Hematopoietic multipotent progenitor cell treated with erythropoietin and hydrocortisone succinate and interleukin-3 and kit ligand, for 8 days (in vitro differentiated cells): ENCODE results near the gene PMEL.
"Not testable (repeated sequence)": the region's sequence is repeated elsewhere in the genome, so short reads cannot be mapped to it uniquely, and the experiment has no call there.

Experiments used
- DNase-seq: peaks from one replicate; pipeline ENCODE4 v3.0.0-alpha.2; 2015

PMEL gene

DNA sequence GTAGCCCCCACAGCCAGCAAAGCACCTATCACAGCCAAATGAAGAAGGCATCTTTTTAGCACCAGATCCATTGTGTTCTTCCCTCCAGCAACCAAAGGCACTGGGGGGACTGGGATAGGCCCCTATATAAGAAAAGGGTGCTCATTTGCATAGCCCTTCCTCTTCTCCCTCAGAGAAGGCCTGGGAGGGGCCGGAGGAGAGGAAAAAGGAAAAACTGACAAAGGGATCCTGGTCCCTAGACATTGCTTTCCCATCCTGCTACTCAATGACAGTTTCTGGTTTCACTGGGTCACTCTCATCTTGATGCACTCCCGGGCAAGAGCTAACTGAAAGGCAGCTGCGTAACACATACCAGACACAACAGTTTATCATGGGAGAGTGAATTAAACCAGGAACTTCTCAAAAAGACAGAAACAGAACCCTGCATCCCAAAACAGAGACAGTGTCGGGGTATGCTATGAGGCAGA lies at the start of gene PMEL:
Gene PMEL, minus strand, starts transcription at position 102 of the 467 bp plus-strand sequence. Its CDS starts 31 bp downstream, at position 71.
- DNase-seq = peak; percentile 32

DNA sequence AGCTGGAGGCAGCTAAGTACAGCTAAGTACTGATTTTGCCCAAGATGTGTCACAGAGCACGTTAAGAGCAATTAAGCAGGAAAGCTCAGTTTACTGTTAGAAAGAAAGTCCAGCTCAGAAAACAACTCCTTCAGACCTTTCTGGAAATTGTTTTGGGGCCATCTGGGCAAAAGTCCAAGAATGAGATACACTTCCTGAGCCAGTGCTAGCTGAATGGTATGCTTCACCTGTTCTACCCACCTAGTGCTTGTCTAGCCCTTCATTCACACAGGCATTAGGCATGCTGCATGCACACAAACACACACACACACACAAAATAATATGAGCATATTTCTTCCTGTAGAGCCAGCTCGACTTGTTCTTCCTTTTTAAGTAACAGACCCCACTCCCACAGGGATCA lies 48.4 kb upstream of the PMEL start:
- DNase-seq = no peak

- no peak for DNase-seq
Measured at GRCh38 chr12:56013482-56013881, 47.6 kb upstream of the PMEL start.

DNA sequence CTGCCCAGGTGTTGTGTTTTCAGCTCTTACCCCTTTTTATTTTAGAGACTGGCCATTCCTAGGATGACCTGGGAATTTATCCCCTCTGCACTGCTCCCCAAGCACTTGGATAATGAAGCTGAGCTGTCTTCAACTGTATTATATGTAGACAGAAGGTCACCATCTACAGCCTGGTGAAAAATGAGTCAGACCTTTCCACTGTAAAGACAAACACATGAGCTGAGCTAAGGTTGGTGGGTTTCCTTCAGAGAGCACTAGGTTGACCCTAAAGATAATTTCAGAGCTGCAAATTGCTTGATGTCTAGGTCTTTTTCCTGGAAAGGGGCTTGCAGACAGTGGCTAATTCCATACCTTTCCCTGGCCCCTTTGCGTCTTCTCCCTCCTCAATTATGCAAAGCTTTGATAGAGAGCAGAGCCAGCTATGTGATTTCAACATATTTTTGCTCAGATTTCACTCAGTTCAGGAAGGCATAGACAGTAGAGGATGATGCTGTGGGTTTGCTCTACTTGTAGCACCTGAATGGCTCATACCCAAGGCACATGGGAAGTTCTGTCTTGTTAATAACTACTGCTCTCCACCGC lies 45.8 kb upstream of the PMEL start:
- no peak for DNase-seq

DNA sequence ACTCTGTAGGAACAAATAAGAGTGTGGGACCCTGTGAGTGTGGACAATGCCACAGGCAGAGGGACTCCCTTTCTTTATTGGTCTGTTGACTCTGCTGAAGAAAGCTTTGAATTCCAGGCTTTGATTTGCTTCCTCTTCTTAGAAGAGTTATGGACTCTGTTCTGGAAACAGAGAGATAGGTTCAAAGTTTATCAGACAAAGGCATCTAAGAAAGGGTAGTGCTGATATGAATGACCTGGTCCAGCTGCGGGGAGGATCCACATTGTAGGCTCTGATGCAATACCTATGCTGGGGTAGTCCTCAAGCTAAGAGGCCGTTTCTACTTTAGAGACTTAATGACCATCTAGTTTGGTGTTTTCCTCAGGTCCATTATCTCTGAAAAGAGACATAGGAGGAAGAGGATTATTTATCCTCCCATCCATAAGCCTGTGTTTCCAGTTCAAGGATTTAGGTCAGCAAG lies 44.3 kb upstream of the PMEL start:
- DNase-seq = no peak

DNA sequence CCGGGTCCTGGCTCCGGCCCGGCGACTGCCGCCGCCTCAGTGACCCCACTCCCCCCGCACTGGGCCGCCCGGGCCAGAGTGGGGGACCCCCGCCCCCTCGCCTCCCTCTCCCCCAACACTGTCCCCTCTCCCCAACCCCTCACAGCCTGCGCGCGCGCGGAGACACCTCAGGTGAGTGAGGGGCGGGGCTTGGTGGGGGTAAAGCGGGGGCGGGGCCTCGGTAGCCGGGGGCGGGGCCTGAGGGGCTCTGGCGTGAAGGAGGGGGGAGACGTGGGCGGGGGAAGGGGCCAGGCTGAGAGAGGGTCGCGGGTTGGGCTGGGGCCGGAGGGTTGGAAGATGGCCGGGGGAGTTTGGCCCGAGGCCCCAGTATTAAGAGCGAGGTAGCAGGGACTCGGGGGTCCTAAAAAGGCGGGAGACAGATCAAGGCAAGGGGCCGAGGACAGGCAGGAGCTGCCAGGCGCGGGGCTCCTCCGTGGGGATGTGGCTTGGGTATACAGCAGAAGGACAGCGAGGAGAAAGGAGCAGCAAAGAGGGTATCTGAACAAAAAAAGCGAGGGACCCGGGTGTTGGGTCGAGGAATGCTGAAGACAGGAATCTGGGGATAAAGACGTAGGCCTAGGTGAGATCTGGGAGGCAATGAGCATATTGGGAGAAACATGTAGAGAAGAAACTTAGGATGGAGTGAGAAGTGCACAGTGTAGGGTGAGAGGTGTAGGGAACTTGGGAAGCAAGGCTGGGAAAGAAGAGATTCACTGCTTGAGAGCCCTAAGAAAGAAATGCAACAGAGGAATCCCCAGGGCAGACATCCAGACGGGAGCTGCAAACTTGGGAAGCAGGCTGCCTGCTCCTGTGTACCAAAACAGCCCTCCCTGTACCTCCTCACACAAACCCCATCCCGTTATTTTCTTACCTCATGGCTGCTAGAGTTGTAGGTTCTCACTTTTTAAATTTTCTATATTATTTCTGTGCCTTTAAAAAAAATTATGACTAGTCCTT lies 42.0 kb upstream of the PMEL start:
- peak; percentile 21 for DNase-seq

DNA sequence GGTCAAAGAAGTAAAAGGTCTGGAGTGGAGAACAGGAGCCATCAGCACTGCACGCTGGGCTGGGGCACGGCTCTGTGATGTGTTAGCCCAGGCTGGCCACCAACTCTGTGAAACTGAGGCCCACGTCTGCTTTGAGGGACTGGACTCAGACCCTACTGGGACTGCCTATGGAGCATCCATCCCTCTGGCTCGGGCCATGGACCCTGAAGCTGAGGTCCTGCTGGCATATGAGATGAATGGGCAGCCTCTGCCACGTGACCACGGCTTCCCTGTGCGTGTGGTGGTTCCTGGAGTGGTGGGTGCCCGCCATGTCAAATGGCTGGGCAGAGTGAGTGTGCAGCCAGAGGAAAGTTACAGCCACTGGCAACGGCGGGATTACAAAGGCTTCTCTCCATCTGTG lies 38.4 kb upstream of the PMEL start:
- no peak for DNase-seq

DNA sequence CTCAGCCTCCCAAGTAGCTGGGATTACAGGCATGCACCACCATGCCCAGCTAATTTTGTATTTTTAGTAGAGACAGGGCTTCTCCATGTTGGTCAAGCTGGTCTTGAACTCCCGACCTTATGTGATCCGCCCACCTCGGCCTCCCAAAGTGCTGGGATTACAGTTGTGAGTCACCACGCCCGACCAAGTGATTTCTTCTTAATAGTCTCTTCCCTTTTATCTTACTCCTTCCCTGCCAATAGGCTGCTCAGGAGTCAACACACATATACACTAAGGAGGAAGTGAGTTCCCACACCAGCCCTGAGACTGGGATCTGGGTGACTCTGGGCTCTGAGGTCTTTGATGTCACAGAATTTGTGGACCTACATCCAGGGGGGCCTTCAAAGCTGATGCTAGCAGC lies 37.5 kb upstream of the PMEL start:
- not testable (repeated sequence) for DNase-seq

DNA sequence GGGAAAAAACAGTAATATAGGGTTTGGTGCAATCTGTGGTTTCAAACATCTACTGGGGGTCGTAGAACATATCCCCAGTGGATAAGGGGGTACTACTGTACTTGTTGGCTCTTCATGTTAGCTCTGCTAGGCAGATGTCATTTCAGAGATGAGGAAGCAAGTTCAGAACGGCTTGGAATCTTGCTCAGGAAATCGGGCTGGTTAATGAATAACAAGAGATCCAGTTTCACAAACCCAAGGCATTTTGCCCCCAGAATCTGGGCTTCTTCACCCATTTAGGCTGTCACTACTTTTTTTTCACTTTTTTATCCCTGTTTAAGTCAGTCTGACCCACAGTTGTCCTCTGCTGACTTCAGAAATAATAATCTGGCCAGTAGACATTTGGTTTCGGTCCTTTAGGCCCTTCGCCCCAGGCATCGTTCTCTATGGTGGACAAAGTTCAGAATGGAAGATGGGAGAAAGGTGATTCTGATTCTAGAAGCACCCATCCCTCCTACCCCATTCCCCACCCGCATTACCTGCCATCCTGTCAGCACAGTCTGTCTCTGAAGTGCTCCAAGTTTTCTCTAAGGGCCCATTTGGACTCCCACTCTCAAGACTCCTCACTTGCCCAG lies 35.8 kb upstream of the PMEL start:
- DNase-seq = no peak

DNA sequence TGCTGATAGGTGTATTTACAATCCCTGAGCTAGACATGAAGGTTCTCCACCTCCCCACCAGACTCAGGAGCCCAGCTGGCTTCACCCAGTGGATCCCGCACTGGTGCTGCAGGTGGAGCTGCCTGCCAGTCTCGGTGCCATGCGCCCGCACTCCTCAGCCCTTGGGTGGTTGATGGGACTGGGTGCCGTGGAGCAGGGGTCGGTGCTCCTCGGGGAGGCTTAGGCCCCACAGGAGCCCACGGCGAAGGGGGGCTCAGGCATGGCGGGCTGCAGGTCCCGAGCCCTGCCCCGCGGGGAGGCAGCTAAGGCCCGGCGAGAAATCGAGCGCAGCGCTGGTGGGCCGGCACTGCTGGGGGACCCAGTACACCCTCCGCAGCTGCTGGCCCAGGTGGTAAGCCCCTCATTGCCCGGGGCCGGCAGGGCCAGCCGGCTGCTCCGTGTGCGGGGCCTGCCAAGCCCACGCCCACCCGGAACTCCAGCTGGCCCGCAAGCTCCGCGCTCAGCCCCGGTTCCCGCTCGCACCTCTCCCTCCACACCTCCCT lies 34.2 kb upstream of the PMEL start:
- not testable (repeated sequence) for DNase-seq

GRCh38 chr12:55999522-55999921 lies 33.7 kb upstream of the PMEL start:
- DNase-seq = peak; percentile 50

DNA sequence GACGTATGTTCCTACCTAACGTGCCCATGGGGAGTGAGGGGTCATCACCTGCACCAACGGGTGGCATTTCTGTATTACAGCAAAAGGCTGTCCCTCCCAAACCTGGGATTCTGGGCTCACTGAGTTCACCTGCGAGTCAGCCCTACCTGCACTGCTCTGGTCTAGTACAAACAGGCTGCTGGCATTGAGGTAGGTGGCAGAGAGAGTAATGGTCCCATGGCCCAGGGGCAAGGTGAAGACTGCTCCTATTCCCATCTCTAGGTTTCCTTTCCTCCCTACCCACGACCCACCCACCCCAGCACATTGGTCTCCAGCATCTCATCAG lies 31.7 kb upstream of the PMEL start:
- DNase-seq = no peak

- DNase-seq = peak; percentile 97
Measured at GRCh38 chr12:55996715-55997534, 31.1 kb upstream of the PMEL start, which contains the start of gene SUOX. SUOX (plus strand) TSS chr12:55997276; CDS start chr12:56002222, 4,946 bp downstream.

GRCh38 chr12:55996201-55996714 lies 30.4 kb upstream of the PMEL start:
- DNase-seq = peak; percentile 88

DNA sequence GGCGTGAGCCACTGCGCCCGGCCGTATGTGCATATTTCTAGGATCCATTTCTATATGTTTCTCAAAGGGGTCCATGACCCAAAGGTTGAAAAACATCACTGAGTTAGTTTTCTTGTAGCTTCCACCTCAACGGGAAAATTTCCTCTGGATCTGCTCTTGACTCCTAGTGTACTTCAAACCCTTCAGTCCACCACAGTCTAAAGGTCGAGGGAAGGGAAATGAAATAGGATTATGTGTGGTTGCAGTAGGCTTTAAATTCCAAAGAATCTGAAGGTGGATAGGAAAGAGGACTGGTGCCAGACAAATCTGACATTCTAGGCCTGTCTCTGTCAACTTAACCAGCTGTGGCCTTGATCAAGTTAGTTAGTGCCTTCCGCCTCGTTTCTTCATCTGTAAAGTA lies 29.5 kb upstream of the PMEL start:
- no peak for DNase-seq

DNA sequence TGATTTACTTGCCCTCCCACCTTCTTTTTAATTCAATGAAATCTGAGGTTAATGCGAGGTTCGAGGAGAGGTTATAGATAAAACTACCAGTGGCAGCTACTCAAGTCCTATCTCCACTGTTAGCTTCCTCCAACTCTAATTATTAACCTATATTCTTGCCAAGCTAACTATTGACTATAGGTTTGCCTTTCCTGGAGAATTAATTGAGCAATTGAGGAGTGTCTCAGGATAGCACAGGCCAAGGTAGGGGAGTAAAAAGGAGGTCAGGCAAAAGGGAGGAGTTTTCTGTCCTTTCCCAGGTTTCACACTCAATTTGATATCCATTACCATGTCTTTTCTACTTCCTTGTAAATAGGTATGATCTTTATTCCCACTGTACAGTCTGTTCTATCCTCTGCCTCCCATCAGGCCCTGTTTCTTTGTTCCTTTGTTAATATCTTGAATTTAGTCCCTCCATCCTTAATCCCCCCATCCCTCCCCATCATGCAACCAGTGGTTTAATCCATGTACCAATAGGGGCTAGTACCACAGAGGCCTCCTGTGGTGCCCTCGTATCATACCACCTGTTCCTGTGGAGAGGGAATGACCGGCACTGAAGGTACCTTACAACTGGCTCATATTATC lies 27.5 kb upstream of the PMEL start:
- no peak for DNase-seq

GRCh38 chr12:55991110-55991509 lies 25.3 kb upstream of the PMEL start:
- DNase-seq = no peak

- not testable (repeated sequence) for DNase-seq
Measured at GRCh38 chr12:55985976-55986375, 20.1 kb upstream of the PMEL start.

GRCh38 chr12:55985341-55985740 lies 19.5 kb upstream of the PMEL start:
- DNase-seq = no peak

- DNase-seq = no peak
Measured at GRCh38 chr12:55984861-55985260, 19.0 kb upstream of the PMEL start.

GRCh38 chr12:55983232-55983842 lies 17.5 kb upstream of the PMEL start:
- DNase-seq = peak; percentile 34
